Caco-2 (cell line): Measurements from ENCODE around the gene OTOG. TPM values are rescaled to one million over a fixed set of nuclear protein-coding genes. Genes with fewer than 3 reads are reported as not detected.

Source experiments
- BruUV-seq: library from RNA; stranded (reverse); fragments of 400-500 nt; replicated peaks from 2 replicates; lab custom pipeline; 2021; lab: Mats Ljungman, UMichigan
- CTCF ChIA-PET: fragments of 300-600 bp; sonication (Branson Sonifier 250); formaldehyde crosslinking; loops from one replicate; lab custom pipeline; 2022; ENCODE audit warnings: antibody characterized with exemption; lab: Charles Lee
- POLR2A ChIA-PET: fragments of 300-600 bp; sonication (Branson Sonifier 250); formaldehyde crosslinking; loops from one replicate; lab custom pipeline; 2022; ENCODE audit warnings: antibody characterized with exemption; lab: Charles Lee
- DNase-seq, 2 experiments: peaks; one replicate each; pipeline versions ENCODE4 v3.0.0 to v3.0.0-alpha.2; 2020 to 2022
- H3K27me3 ChIP-seq: replicated peaks from 2 replicates; pipeline ENCODE4 v1.6.0; 2011; ENCODE audit warnings: low read length; ENCODE audit not compliant: control insufficient read depth, insufficient read depth
- H3K36me3 ChIP-seq: 2 replicates; pipeline ENCODE4 v1.5.1; 2011; ENCODE audit warnings: low read length; ENCODE audit not compliant: control insufficient read depth, insufficient read depth
- H3K4me1 ChIP-seq: fragments of 250-450 bp; sonication (Bioruptor Pico); 2 replicates; pipeline ENCODE4 v1.5.1; 2020; ENCODE audit warnings: mild to moderate bottlenecking
- H3K4me3 ChIP-seq: 2 replicates; pipeline ENCODE4 v1.5.1; 2011; ENCODE audit warnings: low read depth, mild to moderate bottlenecking, control low read depth, low read length
- H3K9me3 ChIP-seq: fragments of 250-450 bp; sonication (Bioruptor Pico); 2 replicates; pipeline ENCODE4 v1.5.1; 2020; ENCODE audit warnings: mild to moderate bottlenecking, moderate library complexity
- H3K27ac Mint-ChIP-seq: one replicate; pipeline ENCODE4 v1.8.0; 2022; ENCODE audit warnings: mixed read lengths; ENCODE audit not compliant: unreplicated experiment
- H3K27me3 Mint-ChIP-seq: one replicate; pipeline ENCODE4 v1.8.0; 2022; ENCODE audit warnings: mixed read lengths; ENCODE audit not compliant: insufficient read depth, unreplicated experiment
- H3K36me3 Mint-ChIP-seq: one replicate; pipeline ENCODE4 v1.8.0; 2022; ENCODE audit warnings: mild to moderate bottlenecking, mixed read lengths; ENCODE audit not compliant: insufficient read depth, unreplicated experiment
- H3K4me1 Mint-ChIP-seq: one replicate; pipeline ENCODE4 v1.8.0; 2022; ENCODE audit warnings: low read depth, mixed read lengths; ENCODE audit not compliant: unreplicated experiment
- H3K4me3 Mint-ChIP-seq: one replicate; pipeline ENCODE4 v1.8.0; 2022; ENCODE audit warnings: mild to moderate bottlenecking, moderate library complexity, mixed read lengths; ENCODE audit not compliant: unreplicated experiment
- H3K9me3 Mint-ChIP-seq: one replicate; pipeline ENCODE4 v1.8.0; 2022; ENCODE audit warnings: mixed read lengths; ENCODE audit not compliant: unreplicated experiment
- CTCF ChIP-seq, 2 experiments: fragments of 200-600 bp in 1 of 2; IDR thresholded peaks; 1 replicate in 1 of 2; 2 replicates in 1 of 2; pipeline versions ENCODE4 v1.5.1 to v1.8.0; 2011 to 2022; ENCODE audit warnings: antibody characterized with exemption in 1 of 2, control low read depth in 1 of 2, inconsistent platforms in 1 of 2, low read depth in 1 of 2, low read length in 1 of 2, mild to moderate bottlenecking in 1 of 2, moderate library complexity in 1 of 2; ENCODE audit not compliant: insufficient read depth in 1 of 2, severe bottlenecking in 1 of 2, unreplicated experiment in 1 of 2
- intact Hi-C: fragments of 100-400 bp; cut with micrococcal nuclease; formaldehyde crosslinking; loops from one replicate; pipeline ENCODE4 v1.10.0; 2022; ENCODE audit not compliant: unreplicated experiment
- total RNA-seq: library from RNA; stranded (reverse); gene quantifications from 2 replicates; pipeline ENCODE4 v1.2.3, GENCODE V29; 2022

The OTOG gene
- total RNA-seq, 1 experiment from 2014 or later: 0.95 TPM

GRCh38 chr11:17518366-17518765, 28.7 kb upstream of the OTOG start:
- CTCF ChIA-PET: interaction anchor here (1.2 kb wide), 1 partner anchor 10 kb away, joined by 3 read pairs; no protein-coding TSS in a partner anchor

GRCh38 chr11:17519061-17519885, 27.8 kb upstream of the OTOG start:
- TF ChIP-seq CTCF (IDR thresholded peaks at IDR 0.05; ENCODE audit: insufficient read depth in 1 of 2, low read depth in 1 of 2, low read length in 1 of 2, severe bottlenecking in 1 of 2, unreplicated experiment in 1 of 2): no peak
- POLR2A ChIA-PET: no interaction called here
- no peak for DNase-seq
- no TSS peak for BruUV-seq
- intact Hi-C loops: no loop called here
- Histone ChIP-seq H3K9me3 (no peaks in the 10 kb centered on the region), H3K4me3 (no peak overlapping the region), H3K4me1 (no peaks in the 10 kb centered on the region), H3K36me3 (peaks cover 21% of the 10 kb centered on the region), H3K27me3 (no peaks in the 10 kb centered on the region)
- Mint-ChIP-seq H3K4me3 (no peak overlapping the region), H3K27ac (no peak overlapping the region), H3K36me3 (peaks cover 62% of the 10 kb centered on the region), H3K27me3 (no peaks in the 10 kb centered on the region), H3K4me1 (no peaks in the 10 kb centered on the region), H3K9me3 (no peaks in the 10 kb centered on the region)
- CTCF ChIA-PET: interaction anchor here (1.3 kb wide), 1 partner anchor 9 kb away, joined by 6 read pairs; no protein-coding TSS in a partner anchor

More at GRCh38 chr11:17518366-17518765, 28.7 kb upstream of the OTOG start:
- no peaks in the 10 kb centered on the region for H3K27me3 ChIP-seq
- Mint-ChIP-seq H3K4me3 (no peak overlapping the region), H3K36me3 (peaks cover 61% of the 10 kb centered on the region), H3K27ac (no peak overlapping the region), H3K27me3 (no peaks in the 10 kb centered on the region), H3K4me1 (no peaks in the 10 kb centered on the region), H3K9me3 (no peaks in the 10 kb centered on the region)
- no peak for DNase-seq
- no peaks in the 10 kb centered on the region for H3K4me1 ChIP-seq
- POLR2A ChIA-PET: no interaction called here
- TF ChIP-seq CTCF (IDR thresholded peaks at IDR 0.05; ENCODE audit: insufficient read depth in 1 of 2, low read depth in 1 of 2, low read length in 1 of 2, severe bottlenecking in 1 of 2, unreplicated experiment in 1 of 2): no peak
- peaks cover 21% of the 10 kb centered on the region for H3K36me3 ChIP-seq
- intact Hi-C loops: no loop called here
- no TSS peak for BruUV-seq
- H3K9me3 ChIP-seq: no peaks in the 10 kb centered on the region
- no peak overlapping the region for H3K4me3 ChIP-seq

GRCh38 chr11:17521106-17521900, 25.8 kb upstream of the OTOG start:
- POLR2A ChIA-PET: no interaction called here
- Mint-ChIP-seq H3K4me1 (no peaks in the 10 kb centered on the region), H3K27me3 (no peaks in the 10 kb centered on the region), H3K36me3 (peaks cover 74% of the 10 kb centered on the region), H3K27ac (no peak overlapping the region), H3K4me3 (no peak overlapping the region), H3K9me3 (no peaks in the 10 kb centered on the region)
- Histone ChIP-seq H3K4me3 (no peak overlapping the region), H3K9me3 (no peaks in the 10 kb centered on the region), H3K27me3 (no peaks in the 10 kb centered on the region), H3K4me1 (peaks cover 3% of the 10 kb centered on the region; the same call in 1 of the 2 replicates), H3K36me3 (peaks cover 22% of the 10 kb centered on the region)
- no TSS peak for BruUV-seq
- intact Hi-C loops: no loop called here
- no peak for TF ChIP-seq CTCF (IDR thresholded peaks at IDR 0.05; ENCODE audit: insufficient read depth in 1 of 2, low read depth in 1 of 2, low read length in 1 of 2, severe bottlenecking in 1 of 2, unreplicated experiment in 1 of 2)
- DNase-seq: no peak
- CTCF ChIA-PET: interaction anchor here (0.6 kb wide), 1 partner anchor 17 kb away, joined by 3 read pairs; no protein-coding TSS in a partner anchor
